ENCODE measurements around the gene GNG3. TPM values are rescaled to one million over a fixed set of nuclear protein-coding genes. Genes with fewer than 3 reads are reported as not detected.

Gene GNG3
- total RNA-seq, 4 donors from 2014 or later, result not detected

- DNase-seq (ENCODE audit: low spot score) (no peak), ATAC-seq (ENCODE audit: low FRiP score) (no peak)
- no peak for TF ChIP-seq CTCF (IDR thresholded peaks at IDR 0.05)
Observed at GRCh38 chr11:62677714-62678113, 29.8 kb upstream of the GNG3 start.

GRCh38 chr11:62678433-62678769 is 29.1 kb upstream of the GNG3 start:
- ATAC-seq (ENCODE audit: low FRiP score) (no peak), DNase-seq (ENCODE audit: low spot score) (no peak)
- TF ChIP-seq CTCF (IDR thresholded peaks at IDR 0.05), result no peak

GRCh38 chr11:62678770-62679696 is 28.4 kb upstream of the GNG3 start, which contains the start of gene UBXN1:
TSS of gene UBXN1 (minus strand) at chr11:62679073. CDS start at chr11:62678923, 150 bp downstream.
- DNase-seq (ENCODE audit: low spot score) (peak; percentile 87), ATAC-seq (ENCODE audit: low FRiP score) (peak; percentile 93)
- no peak for TF ChIP-seq CTCF (IDR thresholded peaks at IDR 0.05)

GRCh38 chr11:62680825-62681240 is 26.6 kb upstream of the GNG3 start:
- peak; percentile 70 for ATAC-seq (ENCODE audit: low FRiP score)
- no peak for TF ChIP-seq CTCF (IDR thresholded peaks at IDR 0.05)

GRCh38 chr11:62682518-62682917 is 25.0 kb upstream of the GNG3 start:
- no peak for TF ChIP-seq CTCF (IDR thresholded peaks at IDR 0.05)
- ATAC-seq (ENCODE audit: low FRiP score), result no peak
- no peak for DNase-seq (ENCODE audit: low spot score)

More at GRCh38 chr11:62680825-62681240, 26.6 kb upstream of the GNG3 start:
- DNase-seq (ENCODE audit: low spot score), result no peak

- no peak for DNase-seq (ENCODE audit: low spot score)
- no peak for TF ChIP-seq CTCF (IDR thresholded peaks at IDR 0.05)
- ATAC-seq (ENCODE audit: low FRiP score), result no peak
Observed at GRCh38 chr11:62687508-62688396, 19.7 kb upstream of the GNG3 start.

All from omental fat pad (tissue), 4 donors.